Stimulated activated CD4-positive, alpha-beta T cell treated with anti-CD3 and anti-CD28 coated beads, Interleukin-2, amount 100 ng/mL, for 24 hours (primary cell): ENCODE data around the gene ZNF827.
A peak's percentile ranks its signal among the peaks of the same experiment; 100 is the strongest.

Experiments used
- DNase-seq, 2 donors: peaks; one replicate each; pipeline ENCODE4 v3.0.0-alpha.2; 2020

The ZNF827 gene, protein sequence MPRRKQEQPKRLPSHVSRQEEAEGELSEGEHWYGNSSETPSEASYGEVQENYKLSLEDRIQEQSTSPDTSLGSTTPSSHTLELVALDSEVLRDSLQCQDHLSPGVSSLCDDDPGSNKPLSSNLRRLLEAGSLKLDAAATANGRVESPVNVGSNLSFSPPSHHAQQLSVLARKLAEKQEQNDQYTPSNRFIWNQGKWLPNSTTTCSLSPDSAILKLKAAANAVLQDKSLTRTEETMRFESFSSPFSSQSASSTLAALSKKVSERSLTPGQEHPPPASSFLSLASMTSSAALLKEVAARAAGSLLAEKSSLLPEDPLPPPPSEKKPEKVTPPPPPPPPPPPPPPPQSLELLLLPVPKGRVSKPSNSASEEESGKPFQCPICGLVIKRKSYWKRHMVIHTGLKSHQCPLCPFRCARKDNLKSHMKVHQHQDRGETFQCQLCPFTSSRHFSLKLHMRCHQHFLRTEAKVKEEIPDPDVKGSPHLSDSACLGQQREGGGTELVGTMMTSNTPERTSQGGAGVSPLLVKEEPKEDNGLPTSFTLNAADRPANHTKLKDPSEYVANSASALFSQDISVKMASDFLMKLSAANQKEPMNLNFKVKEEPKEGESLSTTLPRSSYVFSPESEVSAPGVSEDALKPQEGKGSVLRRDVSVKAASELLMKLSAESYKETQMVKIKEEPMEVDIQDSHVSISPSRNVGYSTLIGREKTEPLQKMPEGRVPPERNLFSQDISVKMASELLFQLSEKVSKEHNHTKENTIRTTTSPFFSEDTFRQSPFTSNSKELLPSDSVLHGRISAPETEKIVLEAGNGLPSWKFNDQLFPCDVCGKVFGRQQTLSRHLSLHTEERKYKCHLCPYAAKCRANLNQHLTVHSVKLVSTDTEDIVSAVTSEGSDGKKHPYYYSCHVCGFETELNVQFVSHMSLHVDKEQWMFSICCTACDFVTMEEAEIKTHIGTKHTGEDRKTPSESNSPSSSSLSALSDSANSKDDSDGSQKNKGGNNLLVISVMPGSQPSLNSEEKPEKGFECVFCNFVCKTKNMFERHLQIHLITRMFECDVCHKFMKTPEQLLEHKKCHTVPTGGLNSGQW

DNA sequence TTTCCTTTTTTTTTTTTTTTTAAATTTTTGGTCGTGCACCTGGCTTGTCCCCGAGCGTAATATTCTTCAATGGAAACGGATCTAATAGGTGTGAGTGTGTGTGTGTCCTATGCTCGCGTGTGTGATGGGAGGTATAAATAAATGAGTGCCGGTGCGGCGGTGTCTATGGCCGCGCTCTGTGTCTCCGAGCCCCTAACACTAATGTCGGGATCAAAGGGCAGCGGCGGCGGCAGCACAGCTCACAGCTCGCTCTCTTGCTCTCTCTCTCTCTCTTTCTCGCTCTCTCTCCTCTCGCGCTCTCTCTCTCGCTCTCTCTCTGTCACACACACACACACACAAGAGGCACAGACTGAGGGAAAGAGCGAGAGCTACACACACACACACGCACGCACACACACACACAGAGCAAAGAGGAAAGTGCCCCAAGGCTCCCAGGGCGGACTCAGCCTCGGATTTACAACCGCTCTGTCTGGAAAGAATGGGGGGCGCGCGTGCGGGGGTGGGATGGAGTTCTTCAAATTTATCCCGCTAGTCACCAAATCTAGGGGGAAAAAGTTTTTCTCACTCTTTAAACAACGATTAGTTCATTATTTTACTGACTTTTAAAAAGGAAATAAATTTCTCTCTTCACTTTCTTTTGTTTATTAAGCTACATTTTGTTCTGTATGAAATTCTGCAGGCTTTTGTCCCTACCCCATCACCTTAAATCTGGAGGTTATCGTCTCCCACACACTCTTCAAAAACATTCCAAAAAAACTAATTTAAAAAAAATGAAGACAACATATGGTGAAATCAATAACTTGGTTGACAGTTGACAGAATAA, at the start of gene ZNF827:
Gene ZNF827, minus strand, starts transcription at position 206 of the 823 bp plus-strand sequence. CDS start 416 bp downstream, outside the sequence.
- DNase-seq = peak; percentile 58 to 66

DNA sequence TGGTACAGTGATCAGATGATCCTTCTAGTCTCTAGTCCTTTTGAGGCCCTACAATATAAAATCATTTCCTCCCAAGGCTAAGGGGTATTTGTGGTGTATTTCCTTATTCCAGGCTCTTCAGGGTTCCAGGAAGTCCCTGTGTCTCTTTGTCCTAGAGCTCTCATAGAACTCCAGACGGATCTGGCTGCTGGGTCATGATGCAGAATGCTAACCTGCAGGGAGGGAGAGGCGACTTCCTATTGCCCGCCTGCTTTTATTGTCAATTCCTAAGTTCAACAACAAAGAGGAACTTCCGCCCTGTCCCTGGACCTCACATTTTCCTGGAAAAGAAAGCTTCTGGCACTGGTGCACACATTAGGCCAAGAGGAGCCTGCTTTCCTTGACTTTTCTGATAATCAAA, 45.9 kb upstream of the ZNF827 start:
- no peak for DNase-seq

DNA sequence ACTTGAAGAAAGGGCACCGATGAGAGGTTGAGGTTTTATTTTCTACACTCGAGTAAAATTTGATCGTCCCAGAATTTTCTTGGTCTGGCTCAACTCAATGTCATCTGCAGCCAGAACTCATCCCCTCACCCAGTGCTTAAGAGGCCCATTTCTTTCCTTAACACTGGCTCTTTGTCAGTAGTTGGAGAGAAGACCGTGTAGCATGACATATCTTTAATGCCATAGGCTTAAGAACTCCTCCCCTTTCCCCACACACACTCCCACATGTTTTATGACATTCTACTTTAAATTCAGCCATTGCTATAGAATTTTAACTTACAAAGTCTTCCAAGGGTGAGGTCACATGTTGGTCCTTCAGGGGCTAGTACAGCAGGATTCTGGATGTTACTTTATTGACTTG, 44.2 kb upstream of the ZNF827 start:
- DNase-seq = no peak

DNA sequence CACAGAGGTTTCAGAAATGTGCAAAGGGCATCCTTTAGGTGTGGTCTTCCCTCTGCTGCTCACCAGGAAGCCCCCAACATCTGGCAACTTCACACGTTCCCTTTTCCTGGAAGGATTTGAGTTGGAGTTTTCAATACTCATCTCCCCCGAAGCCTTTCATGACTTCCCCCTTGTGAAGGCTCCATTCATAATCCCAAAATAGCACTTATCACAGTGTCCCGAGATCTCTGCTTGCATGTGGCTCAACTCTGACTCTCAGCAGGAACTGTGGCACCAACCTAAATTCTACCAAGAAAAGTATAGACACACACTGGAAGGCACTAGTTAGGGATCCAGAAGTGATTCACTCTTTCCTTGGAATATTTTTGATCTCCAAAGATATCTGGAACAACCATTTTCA, 40.5 kb upstream of the ZNF827 start:
- no peak for DNase-seq

DNA sequence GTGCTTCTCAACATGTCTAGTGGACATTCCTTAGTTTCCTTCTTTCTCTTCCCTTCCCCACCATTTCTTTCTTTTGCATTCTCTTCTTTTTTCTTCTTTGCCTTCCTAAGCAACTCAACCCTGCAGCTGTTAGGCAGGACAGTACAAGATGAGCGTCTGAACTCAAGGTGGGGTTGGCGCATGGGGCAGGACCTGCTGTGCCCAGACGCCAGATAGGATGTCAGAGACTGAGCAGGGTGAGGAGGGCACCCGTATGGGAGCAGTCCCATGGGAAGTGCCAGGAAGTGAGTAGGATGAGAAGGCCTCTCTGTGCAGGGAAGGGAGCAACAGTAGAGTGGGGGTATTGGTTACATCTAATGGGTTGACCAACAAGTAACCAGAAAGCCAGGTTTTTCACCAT, 38.1 kb upstream of the ZNF827 start:
- DNase-seq = no peak

DNA sequence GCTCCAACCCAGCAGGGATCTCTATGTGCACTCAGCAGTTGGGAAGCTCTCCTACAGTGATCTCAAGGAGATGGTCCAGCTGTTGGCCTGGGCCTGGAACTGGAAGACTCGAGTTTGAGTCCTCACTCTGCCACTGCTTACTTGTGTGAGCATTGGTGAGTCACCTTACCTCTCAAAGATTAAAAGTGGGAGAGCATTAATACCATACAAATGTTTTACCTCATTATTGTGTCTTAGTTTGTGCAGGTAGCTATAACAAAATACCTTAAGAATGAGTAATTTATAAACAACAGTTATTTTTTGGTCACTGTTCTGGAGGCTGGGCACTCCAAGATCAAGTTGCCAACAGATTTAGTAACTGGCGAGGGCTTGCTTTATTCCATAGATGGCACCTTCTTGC, 21.4 kb upstream of the ZNF827 start:
- no peak for DNase-seq

DNA sequence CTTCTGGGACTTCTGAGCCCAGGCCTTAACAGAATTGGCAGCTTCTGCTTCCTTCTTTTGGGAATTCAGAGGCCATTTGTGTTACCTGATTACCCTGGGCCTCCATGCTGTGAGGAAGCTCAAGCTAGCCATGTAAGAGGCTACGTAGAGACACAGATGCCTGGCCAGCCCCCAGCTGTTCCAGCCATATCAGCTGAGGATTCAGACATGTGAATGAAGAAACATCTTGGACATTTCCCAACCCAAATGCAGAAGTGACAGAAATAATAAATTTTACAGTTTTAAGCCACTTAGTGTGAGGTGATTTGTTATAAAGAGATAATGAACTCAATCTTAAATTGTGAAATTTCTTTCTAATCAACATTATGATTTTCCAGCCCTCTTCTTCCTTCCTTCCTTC, 18.7 kb upstream of the ZNF827 start:
- no peak for DNase-seq

DNA sequence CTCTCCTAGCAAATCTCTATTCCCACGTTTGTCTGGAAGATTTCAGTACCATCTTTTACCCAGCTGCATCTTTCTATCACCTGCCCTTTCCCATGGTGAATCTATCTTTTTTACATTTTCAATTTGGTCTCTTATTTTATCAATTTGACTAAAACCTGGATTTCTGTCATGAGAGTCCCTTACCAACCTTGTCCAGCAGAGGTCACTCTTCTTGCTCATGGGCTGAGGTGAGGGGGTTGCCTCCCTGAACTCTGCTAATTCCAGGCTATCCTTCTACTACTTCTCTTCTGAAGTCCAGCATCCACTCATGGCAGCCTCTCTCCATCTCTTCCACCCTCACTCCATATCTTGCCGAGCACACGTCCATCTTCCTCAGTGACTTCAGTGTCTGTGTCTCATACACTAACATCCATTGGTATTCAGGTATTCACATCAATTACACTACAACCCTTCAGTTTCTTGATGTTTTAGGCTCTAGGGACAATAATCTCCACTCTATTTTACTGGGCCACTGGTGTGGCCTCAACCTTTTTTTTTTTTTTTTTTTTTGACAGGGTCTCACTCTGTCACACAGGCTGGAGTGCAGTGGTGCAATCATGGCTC, 17.8 kb upstream of the ZNF827 start:
- DNase-seq = peak; percentile 15 to 49

DNA sequence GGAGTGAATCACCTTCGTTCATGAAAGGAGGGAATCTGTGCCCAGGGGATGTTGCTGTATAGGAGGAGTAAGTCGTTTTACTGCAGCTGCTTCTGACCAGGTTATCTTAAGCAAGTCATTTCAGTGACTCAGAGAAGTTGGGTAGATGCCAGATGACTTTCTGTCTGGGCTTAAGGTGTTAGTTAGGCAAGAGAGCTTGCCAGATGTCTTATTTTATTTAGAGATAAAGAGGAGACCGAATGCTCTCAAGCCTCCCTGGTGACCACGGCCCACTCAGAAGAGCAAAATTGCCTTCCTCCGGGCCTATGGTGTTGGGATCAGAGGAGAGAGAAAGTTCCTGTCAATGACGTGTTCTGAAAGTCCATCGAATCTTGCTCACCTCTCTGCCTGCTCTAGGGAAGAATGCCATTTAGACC, 16.3 kb upstream of the ZNF827 start:
- no peak for DNase-seq

DNA sequence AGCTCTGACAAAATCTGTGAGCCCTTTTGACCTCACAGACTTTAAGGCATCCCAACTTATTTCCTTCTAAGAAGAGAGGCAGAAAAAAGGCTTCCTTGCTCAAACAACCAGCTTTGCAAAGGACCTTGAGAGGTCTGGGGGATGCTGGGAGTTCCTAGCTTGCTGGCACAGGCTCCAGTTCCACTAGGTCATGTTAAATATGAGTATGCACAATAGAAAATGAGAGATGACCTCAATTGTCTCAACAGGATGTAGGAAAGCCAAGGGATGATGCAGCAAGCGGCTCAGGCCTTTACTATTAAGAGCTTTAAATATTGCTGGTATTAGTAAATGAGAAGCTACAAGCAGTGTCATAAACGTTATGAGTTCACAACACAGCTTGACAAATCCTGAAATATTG, 13.3 kb upstream of the ZNF827 start:
- no peak for DNase-seq

DNA sequence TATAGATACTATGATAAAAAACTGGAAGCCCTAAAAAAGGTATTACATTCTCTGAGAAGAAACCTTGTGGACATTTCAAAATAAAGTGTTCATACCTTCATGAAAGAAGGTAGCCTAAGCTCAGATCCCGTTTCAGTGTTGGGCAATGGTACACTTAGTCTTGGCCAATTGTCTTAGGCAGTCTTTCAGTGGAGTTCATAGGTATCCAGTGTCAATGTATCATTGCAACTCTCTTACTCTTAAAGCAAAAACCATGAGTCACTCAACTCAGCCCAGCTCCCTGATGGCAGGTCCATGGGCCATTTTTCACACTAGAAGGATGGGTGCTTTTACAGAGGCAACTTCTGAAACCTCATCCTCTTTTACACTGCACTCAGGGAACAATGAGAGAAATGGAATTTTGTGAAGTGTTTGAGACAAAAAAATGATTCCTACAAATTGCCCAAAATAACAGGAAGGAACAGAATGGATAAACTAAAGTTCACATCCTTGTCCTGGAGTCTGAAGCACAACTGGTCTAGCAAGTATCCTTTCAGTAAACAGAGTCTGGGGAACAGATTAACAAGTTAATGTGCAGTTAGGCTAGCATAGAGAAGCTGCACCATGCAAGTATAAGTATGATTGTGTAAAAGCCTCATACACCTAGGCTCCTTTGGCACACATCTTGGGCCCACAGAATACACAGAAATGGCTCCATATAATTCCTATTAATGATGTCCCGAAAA, 7.0 kb upstream of the ZNF827 start:
- DNase-seq = no peak

DNA sequence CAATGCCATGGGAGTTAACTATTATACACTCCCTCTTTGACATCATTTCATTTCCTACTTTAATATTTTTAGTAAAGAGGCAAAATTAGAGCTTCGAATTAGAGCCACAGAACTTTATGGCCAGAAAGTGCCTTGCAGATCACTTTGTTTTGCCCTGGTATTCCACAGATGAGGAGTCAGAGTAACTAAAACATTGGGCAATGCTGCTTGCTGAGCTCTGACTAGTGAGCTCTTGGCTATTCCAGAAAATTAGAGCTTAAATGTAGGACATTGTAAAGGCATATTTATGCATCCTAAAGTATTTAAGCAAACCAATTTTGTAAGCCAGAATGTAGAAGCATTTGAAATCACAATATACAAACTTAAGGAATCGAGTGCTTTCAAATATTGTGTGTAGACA, 6.3 kb upstream of the ZNF827 start:
- no peak for DNase-seq

DNA sequence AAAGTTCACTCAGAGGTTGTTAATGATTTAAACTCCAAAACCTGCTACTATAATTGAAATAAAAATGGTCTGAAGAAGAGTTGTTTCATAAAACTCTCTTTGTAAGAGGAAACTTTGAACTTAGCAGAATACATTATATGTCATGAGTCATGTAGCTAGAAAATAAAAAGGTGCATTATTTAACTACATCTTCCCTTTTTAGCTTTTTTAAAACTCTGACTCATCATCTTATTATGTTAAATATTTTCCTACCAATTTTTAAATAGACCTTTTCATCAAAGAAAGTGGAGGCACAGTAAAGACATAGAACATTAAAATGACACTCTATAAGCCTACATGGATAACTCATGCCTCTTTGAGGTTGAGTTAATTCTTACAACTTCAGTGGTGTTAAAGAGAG, 1.2 kb upstream of the ZNF827 start:
- DNase-seq = no peak

DNA sequence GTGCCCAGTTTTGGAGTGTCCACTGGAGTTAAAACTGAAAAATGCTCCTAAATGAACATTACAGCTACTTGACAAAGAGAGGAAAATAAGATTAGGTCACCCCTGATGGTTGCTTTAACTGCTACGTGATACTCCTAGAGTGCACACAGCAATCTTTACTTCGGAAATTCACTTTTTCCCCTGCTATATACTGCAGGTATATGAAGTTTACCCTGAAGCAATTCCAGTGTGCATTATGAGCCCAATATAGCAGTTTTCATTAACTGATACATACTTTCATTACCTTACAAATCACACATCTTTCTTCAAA, 773 bp upstream of the ZNF827 start:
- no peak for DNase-seq

DNA sequence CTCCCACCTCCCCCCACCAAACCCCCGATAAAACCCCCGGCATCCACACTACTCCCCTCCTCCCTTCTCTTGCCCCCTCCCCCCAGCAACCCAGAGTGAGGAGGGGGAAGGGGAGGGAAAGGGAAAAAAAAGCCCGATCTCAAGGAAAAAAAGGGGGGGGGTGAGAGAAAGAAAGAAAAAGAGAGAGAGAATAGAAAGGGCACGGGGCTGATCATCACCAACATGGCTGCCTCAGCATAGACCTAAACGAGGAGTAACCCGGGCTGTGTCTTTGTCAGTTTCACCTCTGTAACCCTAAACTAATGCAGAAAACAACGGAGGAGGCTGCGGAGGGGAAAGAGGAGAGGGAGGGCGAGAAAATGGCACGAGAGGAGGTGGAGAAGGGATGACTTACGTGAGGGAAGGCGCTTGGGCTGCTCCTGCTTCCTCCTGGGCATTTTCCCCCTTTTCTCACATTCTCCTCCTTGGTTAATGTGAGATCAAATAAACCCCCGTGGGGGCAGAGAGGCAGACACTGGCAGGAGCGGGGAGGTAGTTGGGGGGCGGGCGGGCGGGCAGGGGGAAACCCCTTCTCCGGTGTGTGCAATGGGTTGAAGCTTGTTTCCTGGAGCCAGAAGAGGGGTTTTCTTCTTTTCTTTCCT, 532 bp downstream of the ZNF827 start:
- peak; percentile 31 to 54 for DNase-seq

DNA sequence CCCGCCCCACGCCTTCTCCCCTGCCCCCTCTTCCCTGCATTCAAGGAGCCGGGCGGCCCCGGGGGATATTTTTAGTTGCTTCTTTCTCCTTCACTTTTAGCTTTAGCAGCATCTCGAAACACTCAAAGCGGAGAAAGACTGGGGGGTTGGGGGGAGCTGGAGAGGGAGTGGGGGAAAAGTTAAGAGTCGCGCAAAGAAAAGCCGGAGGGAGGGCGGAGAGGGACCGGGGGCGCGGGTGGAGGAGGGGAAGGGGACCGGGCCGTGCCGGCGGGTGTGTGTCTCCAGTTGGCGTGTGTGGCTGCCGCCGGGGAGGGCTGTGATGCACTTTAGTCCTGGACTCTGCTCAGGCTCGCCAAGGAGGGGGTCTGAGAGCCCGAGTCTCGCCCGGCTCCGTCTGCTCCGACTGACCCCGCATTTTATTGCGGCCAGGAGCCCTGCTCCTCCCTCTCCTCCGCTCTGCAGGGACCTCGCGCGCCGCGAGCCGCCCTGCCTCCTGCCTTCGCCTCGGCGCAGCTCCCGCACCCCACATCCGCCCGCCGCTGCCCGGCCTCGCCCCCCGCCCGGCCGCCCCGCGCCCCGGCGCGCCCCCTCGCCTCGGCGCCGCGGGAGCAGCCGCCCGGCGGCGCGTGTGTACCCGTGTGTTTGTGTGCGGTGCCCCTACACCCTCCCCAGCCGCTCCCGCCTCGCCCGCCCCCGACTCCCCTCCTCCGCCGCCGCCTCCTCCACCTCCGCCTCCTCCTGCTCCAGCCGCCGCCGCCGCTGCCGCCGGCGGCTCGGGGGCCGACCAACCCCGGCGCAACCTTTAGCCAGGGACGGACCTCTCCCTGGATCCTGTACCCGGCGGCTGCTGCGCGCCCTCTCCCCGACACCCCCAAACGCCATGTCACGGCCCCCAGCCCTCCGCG, 1.4 kb downstream of the ZNF827 start:
- DNase-seq = peak; percentile 56

DNA sequence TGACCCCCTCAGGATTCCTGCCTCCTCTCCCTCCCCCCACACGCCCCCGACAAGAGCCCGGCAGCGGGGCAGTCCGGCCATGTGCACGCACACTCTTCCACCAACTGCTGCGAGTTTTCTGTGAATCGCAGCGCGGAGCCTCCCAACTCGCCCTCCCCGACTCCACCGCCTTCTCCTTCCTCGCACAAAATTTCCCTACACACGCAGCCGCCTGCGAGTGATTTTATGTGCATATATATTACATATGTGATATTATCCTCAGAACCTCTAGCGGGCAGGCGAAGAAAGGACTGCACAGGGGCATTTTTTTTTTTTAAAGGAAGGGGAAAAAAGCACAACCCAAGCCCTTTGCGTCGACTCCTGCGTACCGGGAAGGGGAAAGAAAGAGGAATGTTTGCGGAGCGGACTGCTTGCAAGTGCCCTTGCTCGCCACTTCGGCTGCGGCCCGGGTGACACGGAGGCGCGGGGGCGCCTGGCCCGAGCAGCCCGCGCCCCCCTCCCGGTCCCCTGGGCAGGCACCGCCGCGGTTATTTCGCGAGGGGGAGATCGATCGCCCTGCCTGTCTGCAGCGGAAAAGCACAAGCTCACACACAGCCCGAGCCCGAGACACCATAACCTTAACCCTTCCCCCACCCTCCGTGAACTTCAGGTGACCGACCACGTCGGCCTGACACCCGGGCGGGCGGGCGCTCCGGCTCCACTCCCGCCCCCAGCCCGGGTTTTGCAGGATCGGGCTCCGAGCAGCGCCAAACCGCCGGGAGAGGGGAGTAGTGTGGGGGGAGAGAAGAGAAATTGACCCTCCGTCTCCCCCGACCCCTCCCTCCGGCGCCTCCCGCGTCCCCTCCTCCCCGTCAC, 2.3 kb downstream of the ZNF827 start:
- peak; percentile 59 to 63 for DNase-seq

DNA sequence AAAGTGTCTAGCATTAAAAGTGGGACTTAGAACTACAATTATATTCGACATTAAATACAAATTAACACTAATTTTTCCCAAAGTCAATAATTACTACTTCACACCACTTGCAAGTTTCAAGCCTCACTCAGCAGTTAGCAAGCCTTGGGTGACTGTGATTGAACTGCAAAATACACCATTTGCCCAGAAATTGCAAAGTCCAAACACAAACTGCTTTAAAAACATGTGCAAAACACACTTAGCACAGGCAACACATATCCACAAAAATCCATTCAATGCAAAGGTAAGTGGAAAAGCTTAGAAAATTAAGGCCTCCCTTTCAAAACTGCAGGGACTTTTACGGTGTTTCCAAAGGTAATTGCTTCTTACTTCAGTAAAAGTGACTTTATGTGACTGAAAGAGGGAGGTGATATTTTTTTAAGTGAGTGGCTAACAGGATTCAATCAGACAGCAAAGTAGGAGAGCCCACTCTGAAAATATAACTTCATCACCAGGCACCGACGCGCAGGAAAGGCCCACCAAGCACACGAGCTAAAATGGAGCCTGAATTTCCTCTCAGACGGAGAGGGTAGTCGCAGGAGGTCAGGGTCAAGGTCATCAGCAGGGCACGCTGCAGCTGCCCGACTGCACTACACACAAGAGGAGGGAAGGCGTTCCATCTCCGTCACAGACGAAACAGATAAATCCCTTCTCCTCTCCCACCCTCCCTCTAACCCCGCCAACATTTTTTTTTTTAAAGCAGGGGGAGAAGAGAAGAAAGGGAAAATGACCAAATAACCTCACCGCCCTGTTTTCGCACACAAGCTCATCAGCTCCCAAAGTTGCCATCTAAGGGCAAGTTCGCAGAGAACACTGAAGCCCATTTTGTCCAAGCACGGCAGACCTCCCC, 3.1 kb downstream of the ZNF827 start:
- peak; percentile 10 to 21 for DNase-seq
